ENCODE data around the gene VAPA. TPM values are rescaled to one million over a fixed set of nuclear protein-coding genes. Genes with fewer than 3 reads are reported as not detected.

VAPA gene
- total RNA-seq, 1 experiment from 2014 or later, result 137 TPM

GRCh38 chr18:9987931-9988330 lies 74.1 kb downstream of the VAPA start:
- CTCF ChIA-PET, result interaction anchor here (0.8 kb wide), 1 partner anchor 505 kb away, joined by 3 read pairs; no protein-coding TSS in a partner anchor
- TF ChIP-seq NR1H2 (CRISPR knock-in tag; IDR thresholded peaks at IDR 0.05) (no peak), CDX4 (CRISPR knock-in tag; IDR thresholded peaks at IDR 0.05; ENCODE audit: borderline replicate concordance) (no peak), ERG (CRISPR knock-in tag; IDR thresholded peaks at IDR 0.05) (no peak), ZNF416 (CRISPR knock-in tag; IDR thresholded peaks at IDR 0.05) (no peak), GABPB1 (CRISPR knock-in tag; IDR thresholded peaks at IDR 0.05) (no peak), CREB1 (CRISPR knock-in tag; IDR thresholded peaks at IDR 0.05) (no peak), ZNF138 (CRISPR knock-in tag; conservative IDR thresholded peaks at IDR 0.05) (no peak), ATF1 (CRISPR knock-in tag; IDR thresholded peaks at IDR 0.05) (no peak), MAX (CRISPR knock-in tag; IDR thresholded peaks at IDR 0.05) (no peak), AFF4 (CRISPR knock-in tag; IDR thresholded peaks at IDR 0.05; ENCODE audit: borderline replicate concordance) (no peak), TEAD1 (CRISPR knock-in tag; IDR thresholded peaks at IDR 0.05) (no peak), NFE2L1 (CRISPR knock-in tag; IDR thresholded peaks at IDR 0.05) (no peak), GTF2I (CRISPR knock-in tag; conservative IDR thresholded peaks at IDR 0.05) (no peak), ZNF121 (CRISPR knock-in tag; IDR thresholded peaks at IDR 0.05) (no peak)
- TF ChIP-seq, protein P1, sequence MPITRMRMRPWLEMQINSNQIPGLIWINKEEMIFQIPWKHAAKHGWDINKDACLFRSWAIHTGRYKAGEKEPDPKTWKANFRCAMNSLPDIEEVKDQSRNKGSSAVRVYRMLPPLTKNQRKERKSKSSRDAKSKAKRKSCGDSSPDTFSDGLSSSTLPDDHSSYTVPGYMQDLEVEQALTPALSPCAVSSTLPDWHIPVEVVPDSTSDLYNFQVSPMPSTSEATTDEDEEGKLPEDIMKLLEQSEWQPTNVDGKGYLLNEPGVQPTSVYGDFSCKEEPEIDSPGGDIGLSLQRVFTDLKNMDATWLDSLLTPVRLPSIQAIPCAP (CRISPR knock-in tag; IDR thresholded peaks at IDR 0.05), result no peak
- TF ChIP-seq, protein P2, sequence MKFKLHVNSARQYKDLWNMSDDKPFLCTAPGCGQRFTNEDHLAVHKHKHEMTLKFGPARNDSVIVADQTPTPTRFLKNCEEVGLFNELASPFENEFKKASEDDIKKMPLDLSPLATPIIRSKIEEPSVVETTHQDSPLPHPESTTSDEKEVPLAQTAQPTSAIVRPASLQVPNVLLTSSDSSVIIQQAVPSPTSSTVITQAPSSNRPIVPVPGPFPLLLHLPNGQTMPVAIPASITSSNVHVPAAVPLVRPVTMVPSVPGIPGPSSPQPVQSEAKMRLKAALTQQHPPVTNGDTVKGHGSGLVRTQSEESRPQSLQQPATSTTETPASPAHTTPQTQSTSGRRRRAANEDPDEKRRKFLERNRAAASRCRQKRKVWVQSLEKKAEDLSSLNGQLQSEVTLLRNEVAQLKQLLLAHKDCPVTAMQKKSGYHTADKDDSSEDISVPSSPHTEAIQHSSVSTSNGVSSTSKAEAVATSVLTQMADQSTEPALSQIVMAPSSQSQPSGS (CRISPR knock-in tag; IDR thresholded peaks at IDR 0.05; ENCODE audit: borderline replicate concordance, low read depth), result no peak
- TF ChIP-seq, protein P3, sequence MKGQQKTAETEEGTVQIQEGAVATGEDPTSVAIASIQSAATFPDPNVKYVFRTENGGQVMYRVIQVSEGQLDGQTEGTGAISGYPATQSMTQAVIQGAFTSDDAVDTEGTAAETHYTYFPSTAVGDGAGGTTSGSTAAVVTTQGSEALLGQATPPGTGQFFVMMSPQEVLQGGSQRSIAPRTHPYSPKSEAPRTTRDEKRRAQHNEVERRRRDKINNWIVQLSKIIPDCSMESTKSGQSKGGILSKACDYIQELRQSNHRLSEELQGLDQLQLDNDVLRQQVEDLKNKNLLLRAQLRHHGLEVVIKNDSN (CRISPR knock-in tag; IDR thresholded peaks at IDR 0.05), result no peak
- TF ChIP-seq, protein P4, sequence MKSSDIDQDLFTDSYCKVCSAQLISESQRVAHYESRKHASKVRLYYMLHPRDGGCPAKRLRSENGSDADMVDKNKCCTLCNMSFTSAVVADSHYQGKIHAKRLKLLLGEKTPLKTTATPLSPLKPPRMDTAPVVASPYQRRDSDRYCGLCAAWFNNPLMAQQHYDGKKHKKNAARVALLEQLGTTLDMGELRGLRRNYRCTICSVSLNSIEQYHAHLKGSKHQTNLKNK (CRISPR knock-in tag; IDR thresholded peaks at IDR 0.05), result no peak
- TF ChIP-seq, protein P5, sequence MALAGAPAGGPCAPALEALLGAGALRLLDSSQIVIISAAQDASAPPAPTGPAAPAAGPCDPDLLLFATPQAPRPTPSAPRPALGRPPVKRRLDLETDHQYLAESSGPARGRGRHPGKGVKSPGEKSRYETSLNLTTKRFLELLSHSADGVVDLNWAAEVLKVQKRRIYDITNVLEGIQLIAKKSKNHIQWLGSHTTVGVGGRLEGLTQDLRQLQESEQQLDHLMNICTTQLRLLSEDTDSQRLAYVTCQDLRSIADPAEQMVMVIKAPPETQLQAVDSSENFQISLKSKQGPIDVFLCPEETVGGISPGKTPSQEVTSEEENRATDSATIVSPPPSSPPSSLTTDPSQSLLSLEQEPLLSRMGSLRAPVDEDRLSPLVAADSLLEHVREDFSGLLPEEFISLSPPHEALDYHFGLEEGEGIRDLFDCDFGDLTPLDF (CRISPR knock-in tag; IDR thresholded peaks at IDR 0.05), result no peak
- Mint-ChIP-seq H3K27me3 (ENCODE audit: low read depth) (no peaks in the 10 kb centered on the region; the same call in 1 of the 2 replicates), H3K36me3 (no peaks in the 10 kb centered on the region), H3K4me1 (no peaks in the 10 kb centered on the region), H3K27ac (no peak overlapping the region), H3K9me3 (peaks cover 7% of the 10 kb centered on the region; the same call in 1 of the 2 replicates), H3K4me3 (no peak overlapping the region)
- ATAC-seq (no peak), DNase-seq (ENCODE audit: low spot score) (no peak)
- POLR2A ChIA-PET, result no interaction called here
